ENCODE measurements around the gene LRRC7.

GRCh38 chr1:70017770-70018169 is 450.0 kb downstream of the LRRC7 start:
- TF ChIP-seq CTCF (IDR thresholded peaks at IDR 0.05; ENCODE audit: low read length) (no peak), EZH2 (IDR thresholded peaks at IDR 0.05; ENCODE audit: borderline replicate concordance, low read length) (no peak)
